ENCODE data around the gene CMKLR1. TPM values are rescaled to one million over a fixed set of nuclear protein-coding genes. Genes with fewer than 3 reads are reported as not detected.

CMKLR1 gene
- total and polyA plus RNA-seq, 2 donors (not counting 1 experiment from before 2014, with no cell fraction given) = 0.82 TPM; not detected in 1

DNA sequence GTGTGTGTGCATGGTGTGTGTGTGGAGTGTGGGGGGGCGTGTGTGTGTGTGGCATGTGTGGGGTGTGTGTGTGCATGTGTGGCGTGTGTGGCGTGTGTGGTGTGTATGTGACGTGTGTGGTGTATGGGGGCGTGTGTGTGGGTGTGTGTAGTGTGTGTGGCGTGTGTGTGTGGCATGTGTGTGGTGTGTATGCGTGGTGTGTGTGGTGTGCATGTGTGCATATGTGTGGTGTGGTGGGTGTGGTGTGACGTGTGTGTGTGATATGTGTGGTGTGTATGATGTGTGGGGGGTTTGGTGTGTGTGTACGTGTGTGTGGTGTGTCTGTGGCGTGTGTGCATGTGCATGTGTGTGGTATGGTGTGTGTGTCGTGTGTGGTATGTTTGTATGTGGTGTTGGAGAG lies 24.1 kb upstream of the CMKLR1 start:
- DNase-seq (ENCODE audit: low read depth in 2 of 2) = no peak
- Histone ChIP-seq H3K9ac (ENCODE audit: insufficient read depth, low read length) (no peak overlapping the region), H3K9me3 (ENCODE audit: control insufficient read depth, insufficient read depth, low read depth, low read length) (no peaks in the 10 kb centered on the region), H3K36me3 (ENCODE audit: control insufficient read depth, insufficient read depth, low read length) (no peaks in the 10 kb centered on the region), H3K4me1 (ENCODE audit: control insufficient read depth, extremely low read depth, insufficient read depth, low read length) (no peaks in the 10 kb centered on the region), H3K27me3 (ENCODE audit: control insufficient read depth, insufficient read depth, low read length) (no peaks in the 10 kb centered on the region), H3K4me3 (replicated peaks in 1 of 4; ENCODE audit: control extremely low read depth in 1 of 4, insufficient read depth in 1 of 4, low read depth in 3 of 4, low read length in 4 of 4) (no peak overlapping the region), H3K27ac (ENCODE audit: insufficient read depth, low read length) (no peak overlapping the region), H3K4me2 (ENCODE audit: extremely low read depth, insufficient read depth, low read length) (no peak overlapping the region), H3K79me2 (ENCODE audit: control insufficient read depth, insufficient read depth, low read length) (no peaks in the 10 kb centered on the region), H2AFZ (ENCODE audit: low read length) (no peak overlapping the region), H4K20me1 (ENCODE audit: control insufficient read depth, extremely low read depth, insufficient read depth, low read length) (no peaks in the 10 kb centered on the region)
- TF ChIP-seq, protein P1, sequence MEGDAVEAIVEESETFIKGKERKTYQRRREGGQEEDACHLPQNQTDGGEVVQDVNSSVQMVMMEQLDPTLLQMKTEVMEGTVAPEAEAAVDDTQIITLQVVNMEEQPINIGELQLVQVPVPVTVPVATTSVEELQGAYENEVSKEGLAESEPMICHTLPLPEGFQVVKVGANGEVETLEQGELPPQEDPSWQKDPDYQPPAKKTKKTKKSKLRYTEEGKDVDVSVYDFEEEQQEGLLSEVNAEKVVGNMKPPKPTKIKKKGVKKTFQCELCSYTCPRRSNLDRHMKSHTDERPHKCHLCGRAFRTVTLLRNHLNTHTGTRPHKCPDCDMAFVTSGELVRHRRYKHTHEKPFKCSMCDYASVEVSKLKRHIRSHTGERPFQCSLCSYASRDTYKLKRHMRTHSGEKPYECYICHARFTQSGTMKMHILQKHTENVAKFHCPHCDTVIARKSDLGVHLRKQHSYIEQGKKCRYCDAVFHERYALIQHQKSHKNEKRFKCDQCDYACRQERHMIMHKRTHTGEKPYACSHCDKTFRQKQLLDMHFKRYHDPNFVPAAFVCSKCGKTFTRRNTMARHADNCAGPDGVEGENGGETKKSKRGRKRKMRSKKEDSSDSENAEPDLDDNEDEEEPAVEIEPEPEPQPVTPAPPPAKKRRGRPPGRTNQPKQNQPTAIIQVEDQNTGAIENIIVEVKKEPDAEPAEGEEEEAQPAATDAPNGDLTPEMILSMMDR (conservative IDR thresholded peaks at IDR 0.05 in 1 of 2, IDR thresholded peaks at IDR 0.05 in 1 of 2; ENCODE audit: low read depth in 1 of 2, low read length in 2 of 2) = no peak
- no peak for TF ChIP-seq EZH2 (IDR thresholded peaks at IDR 0.05; ENCODE audit: low read length, missing control alignments)

DNA sequence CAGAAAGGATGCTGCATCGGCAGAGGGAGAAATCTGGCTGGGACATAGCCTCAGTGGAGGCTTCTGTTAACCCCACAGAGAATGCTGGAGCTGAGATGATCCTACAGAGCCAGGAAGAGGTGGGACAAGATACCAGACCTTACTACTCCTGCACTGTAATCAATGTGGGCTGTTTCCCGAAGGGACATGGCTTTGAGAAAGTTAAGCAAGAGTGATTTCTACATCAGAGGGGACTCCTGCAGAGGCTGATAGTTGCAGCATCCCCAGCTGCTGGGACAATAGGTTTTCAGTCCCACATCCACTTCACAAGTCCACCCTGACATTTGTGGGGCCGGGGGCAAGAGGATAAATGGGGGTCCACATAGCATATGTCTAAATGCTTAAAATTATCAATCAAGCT lies 22.5 kb upstream of the CMKLR1 start:
- Histone ChIP-seq H3K27ac (ENCODE audit: insufficient read depth, low read length) (no peak overlapping the region), H3K27me3 (ENCODE audit: control insufficient read depth, insufficient read depth, low read length) (no peaks in the 10 kb centered on the region), H2AFZ (ENCODE audit: low read length) (no peak overlapping the region), H3K4me2 (ENCODE audit: extremely low read depth, insufficient read depth, low read length) (no peak overlapping the region), H3K9ac (ENCODE audit: insufficient read depth, low read length) (no peak overlapping the region), H3K4me3 (replicated peaks in 1 of 4; ENCODE audit: control extremely low read depth in 1 of 4, insufficient read depth in 1 of 4, low read depth in 3 of 4, low read length in 4 of 4) (no peak overlapping the region), H3K79me2 (ENCODE audit: control insufficient read depth, insufficient read depth, low read length) (no peaks in the 10 kb centered on the region), H3K4me1 (ENCODE audit: control insufficient read depth, extremely low read depth, insufficient read depth, low read length) (no peaks in the 10 kb centered on the region), H4K20me1 (ENCODE audit: control insufficient read depth, extremely low read depth, insufficient read depth, low read length) (no peaks in the 10 kb centered on the region), H3K9me3 (ENCODE audit: control insufficient read depth, insufficient read depth, low read depth, low read length) (no peaks in the 10 kb centered on the region), H3K36me3 (ENCODE audit: control insufficient read depth, insufficient read depth, low read length) (no peaks in the 10 kb centered on the region)
- TF ChIP-seq, protein P1 (conservative IDR thresholded peaks at IDR 0.05 in 1 of 2, IDR thresholded peaks at IDR 0.05 in 1 of 2; ENCODE audit: low read depth in 1 of 2, low read length in 2 of 2) = no peak
- no peak for TF ChIP-seq EZH2 (IDR thresholded peaks at IDR 0.05; ENCODE audit: low read length, missing control alignments)
- DNase-seq (ENCODE audit: low read depth in 2 of 2) = no peak

DNA sequence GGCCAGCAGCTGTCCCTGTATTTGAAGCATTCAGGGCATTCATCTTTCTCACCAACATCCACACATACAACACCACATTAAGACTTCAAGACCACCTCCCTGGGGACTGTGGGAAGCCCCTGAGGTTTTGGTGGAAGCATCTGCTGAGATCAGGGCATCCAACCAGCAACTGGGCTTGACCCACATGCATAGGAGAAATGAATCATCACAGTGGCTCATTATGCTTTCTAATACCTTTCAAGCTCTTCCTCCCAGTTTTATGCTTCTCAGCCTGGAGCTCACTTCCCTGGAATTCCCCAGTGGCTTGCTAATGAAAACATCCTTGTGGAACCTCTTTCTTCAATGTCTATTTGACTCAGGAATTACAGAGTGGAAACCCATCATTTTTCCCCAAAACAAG lies 21.4 kb upstream of the CMKLR1 start:
- TF ChIP-seq, protein P1 (conservative IDR thresholded peaks at IDR 0.05 in 1 of 2, IDR thresholded peaks at IDR 0.05 in 1 of 2; ENCODE audit: low read depth in 1 of 2, low read length in 2 of 2) = no peak
- no peak for TF ChIP-seq EZH2 (IDR thresholded peaks at IDR 0.05; ENCODE audit: low read length, missing control alignments)
- no peaks in the 10 kb centered on the region for H3K9me3 ChIP-seq (ENCODE audit: control insufficient read depth, insufficient read depth, low read depth, low read length)
- H3K27me3 ChIP-seq (ENCODE audit: control insufficient read depth, insufficient read depth, low read length) = no peaks in the 10 kb centered on the region
- H3K79me2 ChIP-seq (ENCODE audit: control insufficient read depth, insufficient read depth, low read length) = no peaks in the 10 kb centered on the region
- no peak overlapping the region for H2AFZ ChIP-seq (ENCODE audit: low read length)
- H3K4me1 ChIP-seq (ENCODE audit: control insufficient read depth, extremely low read depth, insufficient read depth, low read length) = no peaks in the 10 kb centered on the region
- no peak overlapping the region for H3K4me2 ChIP-seq (ENCODE audit: extremely low read depth, insufficient read depth, low read length)
- no peaks in the 10 kb centered on the region for H3K36me3 ChIP-seq (ENCODE audit: control insufficient read depth, insufficient read depth, low read length)
- H4K20me1 ChIP-seq (ENCODE audit: control insufficient read depth, extremely low read depth, insufficient read depth, low read length) = no peaks in the 10 kb centered on the region
- peak in 1 of 2 donors; percentile 55 for DNase-seq (ENCODE audit: low read depth in 2 of 2)
- no peak overlapping the region for H3K9ac ChIP-seq (ENCODE audit: insufficient read depth, low read length)
- no peak overlapping the region for H3K4me3 ChIP-seq (replicated peaks in 1 of 4; ENCODE audit: control extremely low read depth in 1 of 4, insufficient read depth in 1 of 4, low read depth in 3 of 4, low read length in 4 of 4)
- H3K27ac ChIP-seq (ENCODE audit: insufficient read depth, low read length) = no peak overlapping the region

All from fibroblast of lung (primary cell).